H1 (cell line): ENCODE results near the gene TTC32. TPM values are rescaled to one million over a fixed set of nuclear protein-coding genes. Genes with fewer than 3 reads are reported as not detected.

Experiments
- CTCF ChIA-PET: fragments of 300-600 bp; sonication (Branson Sonifier 250); formaldehyde crosslinking; loops from one replicate; lab custom pipeline; 2021; ENCODE audit not compliant: partially characterized antibody; lab: Charles Lee
- POLR2A ChIA-PET: fragments of 300-600 bp; sonication (Branson Sonifier 250); formaldehyde crosslinking; loops from one replicate; lab custom pipeline; 2021; ENCODE audit warnings: inconsistent platforms; ENCODE audit not compliant: partially characterized antibody; lab: Charles Lee
- DNase-seq, 2 experiments: peaks; one replicate each; pipeline versions ENCODE4 v3.0.0 to v3.0.0-alpha.2; 2010 to 2022; ENCODE audit warnings: low spot score in 2 of 2, low read depth in 1 of 2, mixed read lengths in 1 of 2
- FAIRE-seq: peaks from 2 replicates; lab custom pipeline; 2011; peaks lifted over from hg19 to GRCh38; lab: Jason Lieb, UNC
- H2AFZ ChIP-seq: 2 replicates; pipeline ENCODE4 v1.8.1; 2012; ENCODE audit warnings: low read length, inconsistent platforms
- H2AK5ac ChIP-seq: 2 replicates; pipeline ENCODE4 v1.6.1; 2013; ENCODE audit warnings: low read depth, low read length
- H2BK120ac ChIP-seq: replicated peaks from 2 replicates; pipeline ENCODE3; 2013; ENCODE audit warnings: low read depth, low read length, inconsistent platforms
- H2BK12ac ChIP-seq: 2 replicates; pipeline ENCODE4 v1.6.1; 2013; ENCODE audit warnings: low read depth, low read length
- H2BK15ac ChIP-seq: 2 replicates; pipeline ENCODE4 v1.6.1; 2013; ENCODE audit warnings: low read length
- H2BK20ac ChIP-seq: 2 replicates; pipeline ENCODE4 v1.6.1; 2013; ENCODE audit warnings: low read length
- H2BK5ac ChIP-seq: 2 replicates; pipeline ENCODE4 v1.6.1; 2013; ENCODE audit warnings: low read depth, low read length
- H3K14ac ChIP-seq: 2 replicates; pipeline ENCODE4 v1.6.1; 2013; ENCODE audit warnings: inconsistent platforms; ENCODE audit not compliant: insufficient read length
- H3K18ac ChIP-seq: 2 replicates; pipeline ENCODE4 v1.6.1; 2013; ENCODE audit warnings: low read length; ENCODE audit errors: extremely low read depth
- H3K23ac ChIP-seq: 2 replicates; pipeline ENCODE4 v1.6.1; 2013; ENCODE audit warnings: inconsistent platforms; ENCODE audit not compliant: insufficient read length
- H3K23me2 ChIP-seq: 2 replicates; pipeline ENCODE4 v1.6.1; 2013; ENCODE audit warnings: low read depth, low read length
- H3K27ac ChIP-seq: 2 replicates; pipeline ENCODE4 v1.6.1; 2011; ENCODE audit warnings: low read depth, low read length, inconsistent platforms
- H3K27me3 ChIP-seq, 4 experiments: replicated peaks in 1 of 4; 1 replicate in 1 of 4; 2 replicates in 3 of 4; pipeline versions ENCODE4 v1.6.1 to v1.8.1; 2011 to 2013; ENCODE audit warnings: low read length in 3 of 4, mild to moderate bottlenecking in 3 of 4, inconsistent platforms in 2 of 4, mixed read lengths in 2 of 4, moderate library complexity in 1 of 4; ENCODE audit not compliant: control insufficient read depth in 3 of 4, insufficient read depth in 3 of 4; ENCODE audit errors: extremely low read depth in 1 of 4
- H3K36me3 ChIP-seq, 4 experiments: 2 replicates each; pipeline versions ENCODE4 v1.6.1 to v1.8.1; 2011 to 2013; ENCODE audit warnings: mild to moderate bottlenecking in 4 of 4, low read length in 3 of 4, moderate library complexity in 2 of 4, control low read depth in 1 of 4, inconsistent platforms in 1 of 4; ENCODE audit not compliant: insufficient read depth in 4 of 4, control insufficient read depth in 2 of 4
- H3K4ac ChIP-seq: replicated peaks from 2 replicates; pipeline ENCODE3; 2013; ENCODE audit warnings: low read length, low read depth, mixed read lengths, inconsistent platforms; ENCODE audit not compliant: insufficient read length
- H3K4me1 ChIP-seq, 4 experiments: replicated peaks in 1 of 4; 1 replicate in 1 of 4; 2 replicates in 3 of 4; pipeline versions ENCODE4 v1.6.1 to v1.8.1; 2011 to 2013; ENCODE audit warnings: low read length in 3 of 4, inconsistent platforms in 2 of 4, mixed read lengths in 1 of 4; ENCODE audit not compliant: insufficient read depth in 4 of 4, control insufficient read depth in 3 of 4
- H3K4me2 ChIP-seq, 2 experiments: 2 replicates each; pipeline versions ENCODE4 v1.6.1 to v1.8.1; 2011 to 2013; ENCODE audit warnings: low read depth in 2 of 2, low read length in 2 of 2, control low read depth in 1 of 2, inconsistent platforms in 1 of 2, mild to moderate bottlenecking in 1 of 2; ENCODE audit not compliant: insufficient read depth in 1 of 2
- H3K4me3 ChIP-seq, 4 experiments: fragments of 200-600, 300-600 bp in 1 of 4; sonication (generic), shearing (Covaris generic), sonication (Bioruptor Twin) in 1 of 4; 2 replicates each; pipeline versions ENCODE4 v1.5.1 to v1.8.1; 2011 to 2016; ENCODE audit warnings: low read length in 4 of 4, low read depth in 3 of 4, control low read depth in 2 of 4, inconsistent platforms in 2 of 4, mild to moderate bottlenecking in 2 of 4, mixed read lengths in 1 of 4, moderate library complexity in 1 of 4; ENCODE audit not compliant: insufficient read depth in 2 of 4; ENCODE audit errors: extremely low read depth in 1 of 4
- H3K56ac ChIP-seq: replicated peaks from 2 replicates; pipeline ENCODE3; 2013; ENCODE audit warnings: low read depth, mild to moderate bottlenecking, mixed read lengths, low read length, inconsistent platforms; ENCODE audit not compliant: insufficient read length
- H3K79me1 ChIP-seq: 2 replicates; pipeline ENCODE4 v1.6.1; 2013; ENCODE audit warnings: low read depth, low read length, control low read depth
- H3K79me2 ChIP-seq, 2 experiments: 2 replicates each; pipeline versions ENCODE4 v1.6.1 to v1.8.1; 2012 to 2013; ENCODE audit warnings: low read length in 2 of 2, mild to moderate bottlenecking in 2 of 2, inconsistent platforms in 1 of 2; ENCODE audit not compliant: insufficient read depth in 2 of 2, control insufficient read depth in 1 of 2
- H3K9ac ChIP-seq, 4 experiments: replicated peaks in 1 of 4; 1 replicate in 1 of 4; 2 replicates in 3 of 4; pipeline versions ENCODE4 v1.6.1 to v1.8.1; 2011 to 2013; ENCODE audit warnings: low read depth in 3 of 4, low read length in 3 of 4, control low read depth in 2 of 4, mild to moderate bottlenecking in 2 of 4, moderate library complexity in 2 of 4, inconsistent platforms in 1 of 4; ENCODE audit errors: extremely low read depth in 1 of 4
- H3K9me3 ChIP-seq, 2 experiments: 2 replicates each; pipeline versions ENCODE4 v1.6.1 to v1.8.1; 2012 to 2013; ENCODE audit warnings: mild to moderate bottlenecking in 2 of 2, moderate library complexity in 2 of 2, control low read depth in 1 of 2, inconsistent platforms in 1 of 2, low read depth in 1 of 2, low read length in 1 of 2, mixed read lengths in 1 of 2; ENCODE audit not compliant: insufficient read depth in 2 of 2
- H4K20me1 ChIP-seq, 2 experiments: replicated peaks in 1 of 2; 2 replicates each; pipeline versions ENCODE3 to v1.8.1; 2011 to 2013; ENCODE audit warnings: inconsistent platforms in 2 of 2, low read length in 2 of 2, mild to moderate bottlenecking in 1 of 2; ENCODE audit not compliant: insufficient read depth in 2 of 2, control insufficient read depth in 1 of 2
- H4K5ac ChIP-seq: 2 replicates; pipeline ENCODE4 v1.6.1; 2013; ENCODE audit warnings: low read length, low read depth, mixed read lengths, inconsistent platforms; ENCODE audit not compliant: insufficient read length
- H4K8ac ChIP-seq: 2 replicates; pipeline ENCODE4 v1.8.0; 2013; ENCODE audit warnings: mild to moderate bottlenecking, moderate library complexity, low read length, inconsistent platforms; ENCODE audit not compliant: insufficient read depth; ENCODE audit errors: extremely low read depth
- H4K91ac ChIP-seq: replicated peaks from 2 replicates; pipeline ENCODE3; 2013; ENCODE audit warnings: low read length, mixed read lengths, inconsistent platforms; ENCODE audit not compliant: insufficient read length
- BACH1 ChIP-seq: IDR thresholded peaks from 2 replicates; pipeline ENCODE4 v1.6.1; 2012; ENCODE audit warnings: low read length, improper control_type of control experiment
- CTBP2 ChIP-seq: IDR thresholded peaks from 2 replicates; pipeline ENCODE4 v1.7.0; 2011; ENCODE audit warnings: borderline replicate concordance, mild to moderate bottlenecking, moderate library complexity, mixed read lengths, low read length; ENCODE audit not compliant: insufficient read depth, insufficient read length
- EP300 ChIP-seq, 2 experiments: IDR thresholded peaks; 1 replicate in 1 of 2; 2 replicates in 1 of 2; pipeline ENCODE4 v1.6.1; 2011 to 2012; ENCODE audit warnings: low read depth in 2 of 2, low read length in 2 of 2, mild to moderate bottlenecking in 2 of 2, borderline replicate concordance in 1 of 2, inconsistent platforms in 1 of 2, moderate library complexity in 1 of 2
- EZH2 ChIP-seq: fragments of 200-600 bp; sonication (generic); IDR thresholded peaks from 2 replicates; pipeline ENCODE4 v1.7.1; 2012; ENCODE audit warnings: low read depth, mild to moderate bottlenecking, moderate library complexity, low read length, inconsistent platforms; ENCODE audit not compliant: severe bottlenecking
- HDAC2 ChIP-seq, 2 experiments: fragments of 300-600 bp in 1 of 2; sonication (generic) in 1 of 2; IDR thresholded peaks; 2 replicates each; pipeline ENCODE4 v1.6.1; 2011 to 2012; ENCODE audit warnings: low read depth in 2 of 2, low read length in 2 of 2, mild to moderate bottlenecking in 2 of 2, moderate library complexity in 2 of 2, borderline replicate concordance in 1 of 2, inconsistent platforms in 1 of 2
- RAD21 ChIP-seq, 2 experiments: IDR thresholded peaks in 1 of 2; conservative IDR thresholded peaks in 1 of 2; 2 replicates each; pipeline ENCODE4 v1.6.1; 2011; ENCODE audit warnings: low read depth in 2 of 2, low read length in 2 of 2, improper control_type of control experiment in 1 of 2, inconsistent platforms in 1 of 2, mild to moderate bottlenecking in 1 of 2, moderate library complexity in 1 of 2
- RFX5 ChIP-seq: IDR thresholded peaks from 2 replicates; pipeline ENCODE4 v1.6.1; 2011; ENCODE audit warnings: low read depth, low read length, improper control_type of control experiment, borderline replicate concordance
- SIN3A ChIP-seq, 2 experiments: IDR thresholded peaks in 1 of 2; conservative IDR thresholded peaks in 1 of 2; 2 replicates each; pipeline ENCODE4 v1.6.1; 2011 to 2012; ENCODE audit warnings: low read length in 2 of 2, improper control_type of control experiment in 1 of 2, low read depth in 1 of 2, mild to moderate bottlenecking in 1 of 2
- SP2 ChIP-seq: IDR thresholded peaks from 2 replicates; pipeline ENCODE4 v1.6.1; 2012; ENCODE audit warnings: mild to moderate bottlenecking, low read length, inconsistent platforms
- WGBS, 2 experiments: shearing (Covaris generic) in 1 of 2; methylation state at CpG; one replicate each; pipeline versions ENCODE4 v1.1.6 to v1.1.7; 2013 to 2015; ENCODE audit warnings: low lambda C conversion rate in 2 of 2, mixed read lengths in 2 of 2, inconsistent platforms in 1 of 2, low coverage in 1 of 2, missing lambda C conversion rate in 1 of 2; ENCODE audit not compliant: insufficient replicate concordance in 2 of 2, insufficient coverage in 1 of 2, insufficient read length in 1 of 2; ENCODE audit errors: extremely low coverage in 1 of 2, missing lambda C conversion rate in 1 of 2; 5-methylcytosine and 5-hydroxymethylcytosine counted together
- polyA plus RNA-seq, 7 experiments: library from polyadenylated mRNA; depleted of rRNA in 3 of 7; stranded (reverse) in 5 of 7; unstranded in 2 of 7; fragments of >200 nt in 5 of 7; fragments of 200-250 nt in 2 of 7; gene quantifications; 1 replicate in 5 of 7; 2 replicates in 1 of 7; 4 replicates in 1 of 7; pipeline versions ENCODE4 v1.2.1 to v1.2.3, GENCODE V29; 2011 to 2013; ENCODE audit warnings: missing spikeins in 2 of 7, mixed read lengths in 2 of 7
- total RNA-seq: library from RNA; stranded (reverse); fragmentation: NEBNext Ultra II Directional; extraction: Animal tissue kit (Norgen Biotek cat#: 25700); gene quantifications from 2 replicates; pipeline ENCODE4 v1.2.1, GENCODE V29; 2021

The TTC32 gene
- total and polyA plus RNA-seq, 2 of the 8 experiments (the other 6 are each of a cell fraction or from before 2014, with no cell fraction given), result 6.8 to 8.7 TPM

DNA sequence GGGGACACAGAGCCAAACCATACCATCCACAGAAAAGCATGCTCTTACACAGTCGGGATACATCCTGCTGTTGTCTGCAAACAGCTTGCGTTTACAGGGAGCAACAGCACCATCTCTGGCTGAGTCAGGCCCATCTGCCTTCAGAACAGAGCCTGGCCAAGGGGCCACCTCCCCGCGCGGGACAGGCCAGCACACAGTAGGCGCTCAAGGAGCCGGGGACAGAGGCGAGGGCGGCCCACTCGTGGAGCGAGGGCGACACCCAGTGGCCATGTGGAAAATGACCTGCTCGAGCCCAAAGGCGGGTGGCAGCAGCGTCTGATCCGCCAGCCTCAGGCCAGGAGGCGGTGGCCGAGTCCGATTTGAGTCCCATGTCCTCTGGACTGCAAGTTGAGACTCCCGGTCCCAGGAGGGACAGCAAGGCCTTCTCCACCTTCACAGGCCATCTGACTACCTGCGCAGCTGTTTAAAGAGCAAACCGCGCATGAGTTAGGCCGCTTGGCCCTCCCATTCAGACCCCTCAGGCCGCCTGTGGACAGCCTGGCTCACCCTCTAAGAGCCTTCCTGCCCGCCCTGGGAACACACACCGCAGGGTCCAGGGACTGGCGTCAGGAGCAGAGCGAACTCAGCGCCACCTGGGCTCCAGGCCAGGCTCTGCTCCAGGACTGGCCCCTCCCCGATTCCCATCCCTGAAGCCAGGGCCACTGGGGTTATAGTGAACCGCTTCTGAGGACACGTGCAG, 38.3 kb downstream of the TTC32 start:
- Histone ChIP-seq H3K27me3 (peaks cover 0 to 13% (median 11%) of the 10 kb centered on the region in 4 experiments; a peak in 6 of 7 replicates), H3K4me1 (no peaks in the 10 kb centered on the region), H3K18ac (no peak overlapping the region; the same call in 1 of the 2 replicates), H3K9ac (peak overlapping the region in 2 of 4 experiments; percentile 50 to 56; a peak in 4 of 7 replicates), H4K91ac (no peak overlapping the region), H3K4ac (no peak overlapping the region), H4K8ac (peak overlapping the region; percentile 75; the same call in 1 of the 2 replicates), H2BK20ac (no peak overlapping the region), H2AK5ac (no peak overlapping the region), H2BK120ac (no peak overlapping the region), H4K5ac (no peak overlapping the region), H3K79me2 (no peaks in the 10 kb centered on the region), H3K79me1 (no peaks in the 10 kb centered on the region), H4K20me1 (no peaks in the 10 kb centered on the region), H2BK12ac (peak overlapping the region; percentile 45; the same call in 1 of the 2 replicates), H2BK5ac (peak overlapping the region; percentile 40; the same call in 1 of the 2 replicates), H3K14ac (no peak overlapping the region), H3K27ac (no peak overlapping the region), H3K23ac (no peak overlapping the region), H3K23me2 (no peaks in the 10 kb centered on the region; the same call in 1 of the 2 replicates), H3K36me3 (no peaks in the 10 kb centered on the region), H2AFZ (peak overlapping the region; percentile 99), H3K4me3 (peak overlapping the region in 3 of 4 experiments; percentile 44 to 52 (median 50); a peak in 7 of 8 replicates), H3K9me3 (no peaks in the 10 kb centered on the region), H2BK15ac (0 out of 2 replicates have a peak overlapping the region, but pooled peaks have one; percentile 66), H3K4me2 (peak overlapping the region; percentile 3 to 92; a peak in 3 of 4 replicates), H3K56ac (peak overlapping the region; percentile 78)
- FAIRE-seq (peak; percentile 52), DNase-seq (peak; percentile 88 to 99)
- WGBS, 2 experiments, result 11% methylated on average over 32 of the region's 33 CpGs; no CpG with 5 or more reads in 1 of the 2 experiments
- ChIA-PET CTCF (interaction anchor here (0.6 to 4.8 kb wide), 70 partner anchors 9 to 1548 kb away, joined by 3 to 33 read pairs (median 3); partner anchors contain the start of gene OSR1), POLR2A (no interaction called here)
- TF ChIP-seq HDAC2 (IDR thresholded peaks at IDR 0.05; ENCODE audit: borderline replicate concordance in 1 of 2, low read depth in 2 of 2, low read length in 2 of 2) (peak in 1 of 2 experiments; percentile 86; a peak in 2 of 4 replicates), BACH1 (peak; percentile 75), RFX5 (no peak), EZH2 (no peak), RAD21 (IDR thresholded peaks at IDR 0.05 in 1 of 2, conservative IDR thresholded peaks at IDR 0.05 in 1 of 2; ENCODE audit: low read depth in 2 of 2, low read length in 2 of 2) (peak; percentile 99 to 100), CTBP2 (no peak), EP300 (IDR thresholded peaks at IDR 0.05; ENCODE audit: borderline replicate concordance in 1 of 2, low read depth in 2 of 2, low read length in 2 of 2) (0 out of 3 replicates have a peak, but pooled peaks of 1 of the 2 experiments have one; percentile 55), SP2 (no peak), SIN3A (conservative IDR thresholded peaks at IDR 0.05 in 1 of 2, IDR thresholded peaks at IDR 0.05 in 1 of 2; ENCODE audit: low read depth in 1 of 2, low read length in 2 of 2) (no peak)
